GM21526 (cell line): Measurements from ENCODE around the gene AHCYL1.
"Not testable (repeated sequence)": the region's sequence is repeated elsewhere in the genome, so short reads cannot be mapped to it uniquely, and the experiment has no call there.

Source experiments
- ATAC-seq: cut with Tn5 transposase; IDR thresholded peaks from one replicate; pipeline ENCODE4 v1.9.1; 2021; ENCODE audit warnings: moderate library complexity; ENCODE audit not compliant: unreplicated experiment, low FRiP score

Gene AHCYL1

DNA sequence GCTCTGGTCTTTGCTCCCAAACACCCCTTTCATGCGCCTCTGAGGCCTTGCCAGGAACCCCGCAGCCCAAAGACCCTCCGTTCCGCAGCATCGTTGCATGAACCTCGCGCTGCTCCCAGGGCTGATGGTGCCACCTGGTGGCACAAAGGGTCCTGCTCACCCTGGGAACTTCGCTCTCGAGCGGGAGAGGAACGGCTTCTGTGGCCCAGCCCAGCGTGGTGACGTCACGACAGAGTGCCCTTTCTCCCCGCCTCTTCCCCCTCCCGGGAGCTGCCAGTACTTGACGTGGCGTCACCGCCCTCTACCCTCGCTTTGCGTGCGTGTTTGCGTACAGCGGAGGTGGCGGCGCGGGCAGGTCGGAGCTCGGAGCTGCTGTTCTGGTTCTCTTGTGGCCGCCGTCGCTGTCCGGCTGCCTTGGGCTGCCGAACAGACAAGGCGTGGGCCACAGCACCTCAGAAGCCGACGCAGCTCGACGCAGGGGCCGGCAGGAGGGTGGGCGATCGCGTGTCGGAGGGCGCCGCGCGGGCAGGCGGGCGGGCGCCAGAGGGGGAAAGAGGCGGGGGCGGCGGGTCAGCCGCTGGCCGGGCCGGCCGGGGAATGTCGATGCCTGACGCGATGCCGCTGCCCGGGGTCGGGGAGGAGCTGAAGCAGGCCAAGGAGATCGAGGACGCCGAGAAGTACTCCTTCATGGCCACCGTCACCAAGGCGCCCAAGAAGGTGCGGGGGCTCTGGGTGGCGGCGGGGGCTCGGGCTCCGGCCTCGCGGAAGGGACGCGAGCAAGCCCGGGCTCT, at the start of gene AHCYL1:
TSS of gene AHCYL1 (plus strand) at position 310 of the 791 bp plus-strand sequence. CDS start at position 598, 288 bp downstream.
- ATAC-seq = peak; percentile 97

DNA sequence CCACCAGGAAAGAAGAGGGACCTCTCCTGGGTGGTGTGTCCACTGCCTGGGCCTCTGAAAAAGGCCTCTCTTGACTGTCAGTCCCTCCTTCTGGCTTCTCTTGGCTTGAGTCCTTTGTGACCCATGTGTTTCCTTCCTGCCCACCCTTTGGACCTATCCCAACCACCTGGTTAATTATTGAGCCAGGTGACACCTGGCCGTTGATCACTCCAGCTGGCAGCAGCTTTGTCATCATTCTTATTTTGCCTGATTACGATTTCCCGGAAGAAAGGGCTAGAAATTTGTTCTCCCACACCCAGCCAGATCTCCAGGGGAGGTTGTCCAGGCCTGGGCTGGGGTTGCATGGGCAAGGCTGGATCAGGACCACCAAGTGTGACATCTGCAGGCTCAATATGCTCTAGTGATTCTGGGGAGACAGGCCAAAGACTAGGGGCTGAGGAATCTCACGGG, 49.1 kb upstream of the AHCYL1 start:
- no peak for ATAC-seq

GRCh38 chr1:109937738-109938137, 46.8 kb upstream of the AHCYL1 start:
- ATAC-seq = no peak

GRCh38 chr1:109938556-109938955, 46.0 kb upstream of the AHCYL1 start:
- no peak for ATAC-seq

GRCh38 chr1:109942434-109942833, 42.1 kb upstream of the AHCYL1 start:
- ATAC-seq = no peak

- no peak for ATAC-seq
Measured at GRCh38 chr1:109944541-109944940, 40.0 kb upstream of the AHCYL1 start.

- no peak for ATAC-seq
Measured at GRCh38 chr1:109946511-109946910, 38.1 kb upstream of the AHCYL1 start.

GRCh38 chr1:109947582-109948284, 36.8 kb upstream of the AHCYL1 start:
- no peak for ATAC-seq

DNA sequence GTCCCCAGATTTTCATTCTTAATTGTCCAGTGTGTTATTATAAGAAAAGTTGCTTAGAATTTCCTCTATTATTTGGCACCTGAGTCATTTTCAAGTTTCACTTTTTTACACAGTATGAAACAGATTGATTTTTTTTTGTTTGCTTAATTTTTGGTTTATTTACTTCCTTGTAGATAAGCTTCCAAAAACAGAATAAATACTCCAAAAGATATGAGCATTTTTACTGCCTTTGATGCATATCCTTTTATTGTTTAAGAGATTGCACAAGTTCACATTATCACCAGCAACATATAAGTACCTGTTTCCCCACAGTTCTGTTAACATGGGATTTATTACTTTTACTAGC, 36.3 kb upstream of the AHCYL1 start:
- ATAC-seq = no peak

GRCh38 chr1:109950038-109950437, 34.5 kb upstream of the AHCYL1 start:
- ATAC-seq = no peak

DNA sequence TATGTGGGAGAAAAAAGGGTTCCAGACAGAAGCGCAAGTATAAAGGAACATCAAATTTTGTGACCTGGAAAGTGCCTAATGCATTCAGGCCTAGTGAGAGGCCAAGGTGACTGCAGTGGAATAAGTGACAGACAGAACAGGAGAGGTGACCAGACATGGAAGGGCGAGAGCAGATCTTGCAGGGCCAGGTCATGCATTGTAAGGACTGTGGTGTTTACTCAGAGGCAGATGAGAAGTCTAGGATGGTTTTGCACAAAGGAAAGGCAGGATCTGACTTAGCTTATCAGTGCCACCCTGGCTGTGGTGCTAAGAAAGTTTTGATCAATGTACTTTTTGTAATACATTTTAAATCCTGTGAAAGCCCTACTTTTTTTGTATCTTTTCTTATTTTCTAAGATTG, 34.1 kb upstream of the AHCYL1 start:
- no peak for ATAC-seq

- ATAC-seq = not testable (repeated sequence)
Measured at GRCh38 chr1:109951501-109951900, 33.1 kb upstream of the AHCYL1 start.

DNA sequence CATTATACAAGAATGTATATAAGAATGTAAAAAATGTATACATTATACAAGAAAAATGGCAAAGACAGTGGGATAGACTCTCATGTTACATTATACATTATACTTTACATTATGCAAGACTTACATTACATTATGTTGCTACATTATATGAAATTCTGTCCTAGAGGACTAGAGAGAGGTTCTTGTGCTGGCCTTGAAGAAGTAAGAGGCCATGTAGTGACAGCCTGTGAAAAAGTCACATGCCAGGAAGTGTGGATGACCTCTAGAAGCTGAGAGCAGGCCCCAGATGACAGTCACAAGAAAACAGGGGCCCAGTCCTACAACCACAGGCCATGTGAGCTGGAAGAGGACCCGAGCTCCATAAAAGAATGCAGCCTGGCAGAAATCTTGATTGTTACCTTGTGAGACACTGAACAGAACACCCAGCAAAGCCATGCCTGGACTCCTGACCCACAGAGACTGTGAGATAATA, 30.5 kb upstream of the AHCYL1 start:
- ATAC-seq = no peak

DNA sequence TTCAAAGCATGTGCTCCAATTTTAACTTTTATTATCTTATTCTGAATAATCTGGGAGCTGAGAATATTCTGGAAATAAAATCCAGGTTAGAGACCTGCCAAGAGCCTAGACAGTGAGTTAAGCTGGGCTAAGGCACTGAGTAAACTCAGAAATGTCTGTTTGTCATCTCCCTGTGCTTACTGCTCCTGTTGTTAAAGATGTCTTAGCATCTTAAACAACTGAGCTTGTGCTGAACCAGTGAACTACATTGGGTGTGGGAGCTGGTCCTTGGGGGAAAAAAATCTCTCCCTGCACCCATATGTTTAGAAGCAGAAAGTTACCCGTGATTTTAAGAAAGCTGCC, 25.0 kb upstream of the AHCYL1 start:
- no peak for ATAC-seq

DNA sequence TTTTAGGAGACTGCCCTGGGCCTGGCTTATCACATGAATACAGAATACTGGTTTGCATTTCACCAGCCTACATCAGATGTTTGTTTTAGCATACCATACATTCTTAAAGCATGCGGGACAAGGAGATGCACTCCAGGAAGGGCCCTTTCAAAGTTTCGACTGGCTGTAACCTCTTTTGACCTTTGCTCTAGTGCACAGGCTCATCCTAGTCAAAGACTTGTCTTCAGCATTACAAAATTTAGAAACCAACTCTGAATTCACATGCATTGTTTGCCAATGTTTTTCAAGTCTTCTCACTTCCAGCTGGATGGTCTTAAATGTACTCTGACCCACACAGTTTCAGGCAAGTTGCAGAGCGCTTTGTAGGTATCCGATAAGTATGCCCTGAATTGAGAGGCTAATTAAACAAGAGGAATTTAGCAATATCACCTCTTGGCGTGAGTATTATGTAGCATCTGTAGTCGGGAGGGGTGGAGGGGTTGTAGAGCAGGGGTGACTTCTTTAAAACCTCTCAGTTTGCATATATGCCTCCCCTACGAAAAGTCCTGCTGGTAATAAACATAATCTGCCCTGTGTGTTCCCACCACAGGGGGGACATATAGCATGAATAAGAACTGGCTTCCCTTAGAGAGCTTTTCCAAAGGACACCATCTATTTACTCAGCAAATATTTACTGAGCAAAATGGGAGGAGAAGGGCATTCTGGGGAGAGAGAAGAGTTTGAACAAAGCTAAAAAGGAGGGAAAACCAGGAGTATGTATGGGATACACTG, 24.4 kb upstream of the AHCYL1 start:
- ATAC-seq = no peak

GRCh38 chr1:109960745-109961094, 23.8 kb upstream of the AHCYL1 start:
- ATAC-seq = no peak

- ATAC-seq = no peak
Measured at GRCh38 chr1:109963864-109964263, 20.7 kb upstream of the AHCYL1 start.

DNA sequence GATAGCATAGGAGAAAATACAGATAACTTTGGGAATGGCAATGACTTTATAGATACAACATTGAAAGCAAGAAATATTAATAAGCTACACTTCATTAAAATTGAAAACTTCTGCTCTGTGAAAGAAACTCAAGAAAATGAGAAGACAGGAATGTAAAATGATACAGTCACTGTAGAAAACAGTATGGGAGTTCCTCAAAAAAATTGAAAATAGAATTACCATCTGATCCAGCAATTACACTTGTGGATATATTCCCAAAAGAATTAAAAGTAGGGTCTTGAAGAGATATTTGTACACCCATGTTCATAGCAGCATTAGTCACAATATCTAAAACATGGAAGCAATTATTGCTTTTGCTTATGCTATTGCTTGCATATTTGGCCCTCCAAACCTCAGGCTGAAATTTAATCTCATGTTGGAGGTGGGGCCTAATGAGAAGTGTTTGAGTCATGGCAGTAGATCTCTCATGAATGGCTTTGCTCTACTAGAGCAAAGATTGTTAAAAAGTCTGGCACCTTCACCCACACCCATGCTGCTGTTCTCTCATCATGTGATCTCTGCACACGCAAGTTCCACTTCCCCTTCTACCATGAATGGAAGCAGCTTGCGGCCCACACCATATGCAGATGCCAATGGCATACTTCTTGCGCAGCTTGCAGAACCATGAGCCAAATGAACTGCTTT, 15.3 kb upstream of the AHCYL1 start:
- no peak for ATAC-seq

- no peak for ATAC-seq
Measured at GRCh38 chr1:109969907-109970306, 14.7 kb upstream of the AHCYL1 start.

GRCh38 chr1:109971559-109971958, 13.0 kb upstream of the AHCYL1 start:
- no peak for ATAC-seq

- ATAC-seq = no peak
Measured at GRCh38 chr1:109974191-109974590, 10.4 kb upstream of the AHCYL1 start.
